ENCODE measurements around the gene SOCS3. TPM values are rescaled to one million over a fixed set of nuclear protein-coding genes. Genes with fewer than 3 reads are reported as not detected.

SOCS3 gene
- total RNA-seq, 1 experiment from 2014 or later, result 11.3 TPM

GRCh38 chr17:78356101-78356713 lies 3.7 kb downstream of the SOCS3 start:
- Mint-ChIP-seq H3K4me3 (ENCODE audit: unreplicated experiment) (no peak overlapping the region), H3K4me1 (ENCODE audit: low read depth, unreplicated experiment) (peaks cover 31% of the 10 kb centered on the region), H3K9me3 (ENCODE audit: unreplicated experiment) (no peaks in the 10 kb centered on the region), H3K27ac (ENCODE audit: unreplicated experiment) (no peak overlapping the region), H3K27me3 (ENCODE audit: insufficient read depth, unreplicated experiment) (no peaks in the 10 kb centered on the region), H3K36me3 (ENCODE audit: insufficient read depth, unreplicated experiment) (peaks cover 48% of the 10 kb centered on the region)
- TF ChIP-seq CTCF (IDR thresholded peaks at IDR 0.05; ENCODE audit: insufficient read depth in 1 of 2, low read depth in 1 of 2, low read length in 1 of 2, severe bottlenecking in 1 of 2, unreplicated experiment in 1 of 2), result no peak
- intact Hi-C loops (cut with micrococcal nuclease; ENCODE audit: unreplicated experiment), result no loop called here
- Histone ChIP-seq H3K4me1 (peaks cover 58% of the 10 kb centered on the region), H3K4me3 (ENCODE audit: low read depth, low read length) (no peak overlapping the region), H3K27me3 (replicated peaks; ENCODE audit: control insufficient read depth, insufficient read depth, low read length) (no peaks in the 10 kb centered on the region), H3K9me3 (no peaks in the 10 kb centered on the region), H3K36me3 (ENCODE audit: control insufficient read depth, insufficient read depth, low read length) (no peaks in the 10 kb centered on the region; the same call in 1 of the 2 replicates)
- DNase-seq, result no peak
- ChIA-PET POLR2A (no interaction called here), CTCF (interaction anchor here (1.4 kb wide), 1 partner anchor 89 kb away, joined by 3 read pairs; no protein-coding TSS in a partner anchor)
- no TSS peak for BruUV-seq (replicated peaks)

DNA sequence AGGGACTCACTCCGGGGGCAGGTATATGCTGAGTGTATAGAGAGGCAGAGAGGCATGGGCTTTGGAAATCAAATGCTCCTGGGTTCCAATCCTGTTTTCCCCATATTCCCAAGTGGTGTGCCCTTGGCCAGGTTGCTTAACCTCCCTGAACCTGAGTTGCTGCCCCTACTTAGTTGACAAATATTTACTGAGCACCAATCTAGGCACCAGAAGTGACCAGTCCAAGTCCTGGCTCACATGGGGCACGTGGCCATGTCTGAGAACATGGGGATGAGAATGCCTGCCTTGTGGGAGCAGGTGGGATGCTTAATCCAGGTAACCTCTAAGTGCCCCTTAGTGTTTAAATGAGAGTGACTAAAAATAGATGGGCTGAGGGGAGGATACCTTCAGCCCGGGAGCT lies 4.2 kb downstream of the SOCS3 start:
- peaks cover 53% of the 10 kb centered on the region for H3K4me1 ChIP-seq
- no peaks in the 10 kb centered on the region for H3K27me3 ChIP-seq (replicated peaks; ENCODE audit: control insufficient read depth, insufficient read depth, low read length)
- no peaks in the 10 kb centered on the region for H3K9me3 ChIP-seq
- peaks cover 44% of the 10 kb centered on the region for H3K36me3 Mint-ChIP-seq (ENCODE audit: insufficient read depth, unreplicated experiment)
- no TSS peak for BruUV-seq (replicated peaks)
- no peak overlapping the region for H3K4me3 Mint-ChIP-seq (ENCODE audit: unreplicated experiment)
- ChIA-PET POLR2A (no interaction called here), CTCF (interaction anchor here (1.4 kb wide), 1 partner anchor 89 kb away, joined by 3 read pairs; no protein-coding TSS in a partner anchor)
- no peaks in the 10 kb centered on the region for H3K9me3 Mint-ChIP-seq (ENCODE audit: unreplicated experiment)
- intact Hi-C loops (cut with micrococcal nuclease; ENCODE audit: unreplicated experiment), result no loop called here
- H3K27me3 Mint-ChIP-seq (ENCODE audit: insufficient read depth, unreplicated experiment), result no peaks in the 10 kb centered on the region
- no peak for DNase-seq
- TF ChIP-seq CTCF (IDR thresholded peaks at IDR 0.05; ENCODE audit: insufficient read depth in 1 of 2, low read depth in 1 of 2, low read length in 1 of 2, severe bottlenecking in 1 of 2, unreplicated experiment in 1 of 2), result no peak
- peaks cover 28% of the 10 kb centered on the region for H3K4me1 Mint-ChIP-seq (ENCODE audit: low read depth, unreplicated experiment)
- no peak overlapping the region for H3K27ac Mint-ChIP-seq (ENCODE audit: unreplicated experiment)
- no peak overlapping the region for H3K4me3 ChIP-seq (ENCODE audit: low read depth, low read length)
- no peaks in the 10 kb centered on the region; the same call in 1 of the 2 replicates for H3K36me3 ChIP-seq (ENCODE audit: control insufficient read depth, insufficient read depth, low read length)

DNA sequence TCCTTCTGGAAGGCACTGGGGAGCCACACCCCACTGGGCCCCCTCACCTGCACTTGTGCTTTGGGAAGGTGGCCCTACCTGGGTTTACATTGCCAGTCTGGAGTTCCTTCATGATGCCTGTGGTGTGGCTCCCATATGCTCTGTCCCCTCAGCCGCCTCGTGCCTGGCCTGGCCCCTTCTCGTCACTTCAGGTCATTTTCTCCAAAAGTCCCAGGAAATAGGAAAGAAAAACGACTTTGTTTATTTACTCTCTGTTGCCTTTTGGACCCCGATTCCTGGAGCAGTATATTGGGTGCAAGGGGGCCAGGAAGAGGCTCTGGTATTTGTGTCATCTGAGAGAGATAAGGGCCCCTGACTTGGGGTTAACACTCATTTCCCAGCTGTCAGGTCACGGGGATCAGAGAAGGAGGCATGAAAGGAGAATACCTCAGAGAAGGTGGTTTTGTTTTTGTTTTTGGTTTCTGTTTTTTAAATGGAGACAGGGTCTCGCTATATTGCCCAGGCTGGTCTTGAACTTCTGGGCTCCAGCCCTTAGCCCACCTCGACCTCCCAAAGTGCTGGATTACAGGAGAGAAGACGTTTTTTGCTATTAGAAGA lies 4.7 kb downstream of the SOCS3 start:
- H3K4me3 ChIP-seq (ENCODE audit: low read depth, low read length), result no peak overlapping the region
- H3K4me3 Mint-ChIP-seq (ENCODE audit: unreplicated experiment), result no peak overlapping the region
- TF ChIP-seq CTCF (IDR thresholded peaks at IDR 0.05; ENCODE audit: insufficient read depth in 1 of 2, low read depth in 1 of 2, low read length in 1 of 2, severe bottlenecking in 1 of 2, unreplicated experiment in 1 of 2), result no peak
- H3K9me3 ChIP-seq, result no peaks in the 10 kb centered on the region
- no peaks in the 10 kb centered on the region for H3K9me3 Mint-ChIP-seq (ENCODE audit: unreplicated experiment)
- no peak overlapping the region for H3K27ac Mint-ChIP-seq (ENCODE audit: unreplicated experiment)
- intact Hi-C loops (cut with micrococcal nuclease; ENCODE audit: unreplicated experiment), result no loop called here
- DNase-seq, result no peak
- H3K27me3 Mint-ChIP-seq (ENCODE audit: insufficient read depth, unreplicated experiment), result no peaks in the 10 kb centered on the region
- peaks cover 32% of the 10 kb centered on the region for H3K4me1 Mint-ChIP-seq (ENCODE audit: low read depth, unreplicated experiment)
- POLR2A ChIA-PET, result no interaction called here
- CTCF ChIA-PET, result interaction anchor here (1.4 kb wide), 1 partner anchor 90 kb away, joined by 3 read pairs; no protein-coding TSS in a partner anchor
- no TSS peak for BruUV-seq (replicated peaks)
- H3K27me3 ChIP-seq (replicated peaks; ENCODE audit: control insufficient read depth, insufficient read depth, low read length), result no peaks in the 10 kb centered on the region
- H3K36me3 Mint-ChIP-seq (ENCODE audit: insufficient read depth, unreplicated experiment), result peaks cover 42% of the 10 kb centered on the region
- peaks cover 53% of the 10 kb centered on the region for H3K4me1 ChIP-seq
- no peaks in the 10 kb centered on the region; the same call in 1 of the 2 replicates for H3K36me3 ChIP-seq (ENCODE audit: control insufficient read depth, insufficient read depth, low read length)

Measured in Caco-2 (cell line).